Stomach (tissue), 9 donors: ENCODE results near the gene ODAD4. TPM values are rescaled to one million over a fixed set of nuclear protein-coding genes. Genes with fewer than 3 reads are reported as not detected.

Experiments
- DNase-seq, 2 donors: peaks; one replicate each; pipeline versions ENCODE4 v3.0.0 to v3.0.0-alpha.2; 2013 to 2019
- H3K27ac ChIP-seq, 5 donors: fragments of 200-600 bp in 4 of 5; sonication (generic) in 4 of 5; one replicate each; pipeline ENCODE4 v1.5.1; 2013 to 2019; ENCODE audit warnings: mild to moderate bottlenecking in 1 of 5, moderate library complexity in 1 of 5
- H3K27me3 ChIP-seq, 3 donors: fragments of 200-600 bp; sonication (generic); one replicate each; pipeline ENCODE4 v1.5.1; 2017 to 2019; ENCODE audit warnings: mixed run types in 1 of 3
- H3K36me3 ChIP-seq, 4 donors: fragments of 200-600 bp; sonication (generic); 1 replicate in 3 of 4; 2 replicates in 1 of 4; pipeline ENCODE4 v1.5.1; 2016 to 2019
- H3K4me1 ChIP-seq, 4 donors: fragments of 200-600 bp; sonication (generic); one replicate each; pipeline ENCODE4 v1.5.1; 2016 to 2019
- H3K4me3 ChIP-seq, 4 donors: fragments of 200-600 bp; sonication (generic) in 3 of 4; one replicate each; pipeline ENCODE4 v1.5.1; 2016 to 2019; ENCODE audit warnings: mild to moderate bottlenecking in 1 of 4
- H3K9me3 ChIP-seq, 4 donors: fragments of 200-600 bp; sonication (generic); one replicate each; pipeline ENCODE4 v1.5.1; 2016 to 2019
- CTCF ChIP-seq, 7 experiments: fragments of 450-650 bp in 4 of 7; fragments of 200-600 bp in 3 of 7; sonication (generic) in 3 of 7; IDR thresholded peaks; one replicate each; pipeline ENCODE4 v1.5.1; 2016 to 2019; ENCODE audit warnings: antibody characterized with exemption in 7 of 7, control low read depth in 2 of 7, mild to moderate bottlenecking in 1 of 7
- EP300 ChIP-seq: sonication (generic); formaldehyde crosslinking; IDR thresholded peaks from one replicate; pipeline ENCODE4 v1.6.1; 2017; ENCODE audit warnings: antibody characterized with exemption
- POLR2A ChIP-seq, 4 donors: fragments of 450-650 bp; IDR thresholded peaks; one replicate each; pipeline ENCODE4 v1.6.1; 2016; ENCODE audit warnings: antibody characterized with exemption in 4 of 4, control low read depth in 2 of 4, mild to moderate bottlenecking in 1 of 4, moderate library complexity in 1 of 4
- POLR2AphosphoS5 ChIP-seq, 3 donors: sonication (generic); formaldehyde crosslinking; IDR thresholded peaks; one replicate each; pipeline ENCODE4 v1.6.1; 2016; ENCODE audit warnings: antibody characterized with exemption in 3 of 3
- WGBS, 5 donors: extraction: QIAGEN DNeasy Blood & Tissue Kit in 3 of 5; methylation state at CpG; one replicate each; pipeline versions ENCODE4 v1.1.5 to v1.1.7; 2013 to 2018; 5-methylcytosine and 5-hydroxymethylcytosine counted together
- intact Hi-C: fragments of 100-400 bp; cut with DNase I; formaldehyde crosslinking; loops from one replicate; pipeline ENCODE4 v1.15.1; 2023; ENCODE audit warnings: low total_unique reads
- polyA plus RNA-seq, 3 donors: library from polyadenylated mRNA; stranded (reverse); fragments of 200-250 nt; gene quantifications; one replicate each; pipeline ENCODE4 v1.2.3, GENCODE V29; 2013
- total RNA-seq, 5 donors: library from RNA; depleted of rRNA; stranded (reverse); fragments of >200 nt; gene quantifications; one replicate each; pipeline versions ENCODE4 v1.1.0 to v1.2.3, GENCODE V29; 2014 to 2016
- donor health status: healthy with polysubstance abuse.
- donor health status: Bipolar disorder and iron deficiency.
- donor health status: healthy.

ODAD4 gene
- total and polyA plus RNA-seq, 8 donors = 0.78 to 2.1 (median 1.0) TPM; not detected in 4

DNA sequence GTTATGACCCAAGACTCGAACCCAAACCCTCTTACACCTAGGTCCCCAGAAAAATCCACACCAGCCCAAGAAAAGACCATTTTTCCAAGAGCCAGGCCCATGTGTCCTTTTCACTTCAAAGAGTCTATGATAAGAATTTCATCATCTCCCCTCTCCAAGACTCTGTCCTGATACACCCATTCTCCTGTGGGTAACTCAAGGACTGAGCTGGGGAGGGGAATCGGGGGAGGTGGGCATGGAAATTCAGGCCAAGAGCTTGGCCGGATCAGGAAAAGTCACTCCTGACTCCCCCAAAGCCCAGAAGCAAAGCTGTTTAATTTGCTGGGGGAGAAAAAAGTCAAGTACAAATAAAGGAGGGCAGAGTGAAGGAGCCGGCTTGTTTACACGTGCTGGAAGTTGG, 15.4 kb upstream of the ODAD4 start:
- intact Hi-C loops = no loop called here
- 41 to 69% (median 54%) methylated on average over 5 of the region's 5 CpGs for WGBS, 5 donors

DNA sequence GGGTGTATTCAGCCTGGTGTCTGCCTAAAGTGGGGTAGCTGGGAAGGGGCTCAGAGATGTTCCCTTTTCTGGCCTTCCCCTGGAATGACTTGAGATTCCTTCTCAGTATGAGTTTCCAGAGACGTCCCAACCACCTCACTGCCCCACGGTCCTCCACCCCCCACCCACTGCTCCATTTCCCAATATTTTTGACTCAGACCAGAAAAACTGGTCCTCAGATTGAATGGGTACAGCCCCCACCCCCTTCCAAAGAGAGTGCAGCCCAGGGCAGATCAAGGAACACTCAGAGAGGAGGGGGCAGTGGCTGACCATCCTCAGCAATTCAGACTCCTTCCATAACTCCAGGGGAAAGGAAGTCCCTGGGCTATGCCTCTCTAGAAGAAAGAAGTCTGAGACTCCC, 14.9 kb upstream of the ODAD4 start:
- no peaks in the 10 kb centered on the region for H3K9me3 ChIP-seq
- H3K4me3 ChIP-seq = no peak overlapping the region
- H3K27ac ChIP-seq = no peak overlapping the region
- intact Hi-C loops = no loop called here
- TF ChIP-seq EP300 (no peak), POLR2AphosphoS5 (IDR thresholded peaks at IDR 0.05) (no peak), POLR2A (IDR thresholded peaks at IDR 0.05) (no peak), CTCF (IDR thresholded peaks at IDR 0.05) (no peak)
- H3K27me3 ChIP-seq = no peaks in the 10 kb centered on the region
- H3K36me3 ChIP-seq = peaks cover 29 to 35% (median 33%) of the 10 kb centered on the region in 4 donors
- no peak for DNase-seq
- H3K4me1 ChIP-seq = peaks cover 42 to 61% (median 56%) of the 10 kb centered on the region in 4 donors
- 30 to 66% (median 52%) methylated on average over 2 of the region's 2 CpGs for WGBS, 5 donors

More for the DNA sequence above, 15.4 kb upstream of the ODAD4 start:
- H3K27me3 ChIP-seq = no peaks in the 10 kb centered on the region
- H3K36me3 ChIP-seq = peaks cover 34 to 40% (median 39%) of the 10 kb centered on the region in 4 donors
- peaks cover 42 to 61% (median 56%) of the 10 kb centered on the region in 4 donors for H3K4me1 ChIP-seq
- TF ChIP-seq POLR2AphosphoS5 (IDR thresholded peaks at IDR 0.05) = no peak
- no peak for TF ChIP-seq CTCF (IDR thresholded peaks at IDR 0.05)
- TF ChIP-seq POLR2A (IDR thresholded peaks at IDR 0.05) = no peak
- no peak for TF ChIP-seq EP300
- H3K9me3 ChIP-seq = no peaks in the 10 kb centered on the region
- H3K27ac ChIP-seq = no peak overlapping the region
- no peak overlapping the region for H3K4me3 ChIP-seq
- DNase-seq = no peak

DNA sequence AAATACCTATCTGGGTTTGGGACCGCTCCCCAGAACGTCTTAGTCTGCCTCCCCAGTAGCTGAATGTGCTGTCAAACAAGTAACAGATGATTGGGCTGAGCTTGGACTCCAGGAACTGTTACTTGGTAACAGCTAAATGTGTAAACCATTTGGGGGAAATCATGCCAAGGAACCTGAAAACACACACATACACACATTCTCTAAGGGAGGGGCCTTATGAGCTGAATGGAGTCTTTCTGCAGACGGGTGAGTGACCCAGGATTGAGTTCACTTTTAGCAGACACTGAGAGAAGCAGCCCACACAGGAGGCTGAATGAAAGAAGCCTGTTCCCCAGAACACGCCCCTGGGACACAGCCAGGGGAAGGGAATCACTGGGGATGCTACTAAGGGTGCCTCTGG, 13.2 kb upstream of the ODAD4 start:
- 18 to 32% (median 20%) methylated on average over 4 of the region's 4 CpGs for WGBS, 5 donors
- intact Hi-C loops = no loop called here

DNA sequence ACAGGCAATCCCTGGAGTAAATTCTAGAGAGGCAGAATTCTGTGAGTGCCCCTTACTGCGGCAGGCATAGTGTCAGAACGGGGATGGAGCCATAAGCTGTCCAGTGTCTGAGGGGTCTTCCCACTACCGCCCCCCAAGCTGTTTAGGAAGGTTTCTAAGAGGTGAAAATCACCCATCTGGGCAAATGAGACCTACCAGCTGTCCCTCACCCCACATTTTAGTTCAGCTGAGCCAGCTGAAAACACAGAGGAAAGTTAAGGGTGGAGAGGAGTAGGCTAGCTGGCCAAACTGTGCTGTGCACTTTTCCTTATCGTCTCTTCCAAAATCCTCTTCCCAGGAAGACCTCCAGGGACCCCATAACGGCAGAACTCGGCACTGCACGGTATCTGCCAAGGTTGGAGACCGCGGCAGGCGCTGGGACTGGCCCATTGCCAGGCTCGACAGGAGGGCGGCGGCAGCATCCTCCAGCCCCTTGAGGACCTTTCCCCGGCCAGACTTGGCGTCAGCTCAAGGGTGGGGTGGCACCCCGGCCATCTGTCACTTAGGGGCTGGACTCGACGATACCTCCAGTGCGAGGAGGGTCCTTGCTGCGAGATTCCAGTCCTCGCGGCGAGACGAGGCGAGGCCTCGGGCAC, 12.6 kb upstream of the ODAD4 start:
- intact Hi-C loops = no loop called here
- 1 to 7% (median 4%) methylated on average over 19 to 26 of the region's 26 CpGs for WGBS, 5 donors
- Histone ChIP-seq H3K36me3 (peaks cover 7 to 12% (median 11%) of the 10 kb centered on the region in 4 donors), H3K4me3 (peak overlapping the region; percentile 77 to 98 (median 87)), H3K4me1 (peaks cover 42 to 61% (median 56%) of the 10 kb centered on the region in 4 donors), H3K27ac (peak overlapping the region; percentile 90 to 94 (median 94)), H3K27me3 (no peaks in the 10 kb centered on the region), H3K9me3 (no peaks in the 10 kb centered on the region)
- TF ChIP-seq EP300 (no peak), POLR2A (IDR thresholded peaks at IDR 0.05) (no peak), POLR2AphosphoS5 (IDR thresholded peaks at IDR 0.05) (no peak), CTCF (IDR thresholded peaks at IDR 0.05) (no peak)
- DNase-seq = peak; percentile 64 to 82

More for the DNA sequence above, 13.2 kb upstream of the ODAD4 start:
- TF ChIP-seq POLR2AphosphoS5 (IDR thresholded peaks at IDR 0.05) (peak in 2 of 3 donors; percentile 5 to 45), CTCF (IDR thresholded peaks at IDR 0.05) (no peak), EP300 (no peak), POLR2A (IDR thresholded peaks at IDR 0.05) (no peak)
- H3K4me1 ChIP-seq = peaks cover 42 to 61% (median 56%) of the 10 kb centered on the region in 4 donors
- no peaks in the 10 kb centered on the region for H3K27me3 ChIP-seq
- H3K36me3 ChIP-seq = peaks cover 13 to 18% (median 17%) of the 10 kb centered on the region in 4 donors
- H3K4me3 ChIP-seq = peak overlapping the region in 3 of 4 donors; percentile 77 to 98 (median 82)
- no peaks in the 10 kb centered on the region for H3K9me3 ChIP-seq
- DNase-seq = peak in 1 of 2 donors; percentile 85
- peak overlapping the region in 4 of 5 donors; percentile 90 to 94 (median 94) for H3K27ac ChIP-seq
